Kidney capillary endothelial cell (primary cell): Measurements from ENCODE around the gene RUNDC3A.
A peak's percentile ranks its signal among the peaks of the same experiment; 100 is the strongest.
"Not testable (repeated sequence)": the region's sequence is repeated elsewhere in the genome, so short reads cannot be mapped to it uniquely, and the experiment has no call there.

ENCODE experiments used
- DNase-seq: peaks from one replicate; pipeline ENCODE4 v3.0.0-alpha.2; 2018; ENCODE audit warnings: low spot score

Gene RUNDC3A

GRCh38 chr17:44343510-44344209 lies 35.3 kb downstream of the RUNDC3A start:
- no peak for DNase-seq

DNA sequence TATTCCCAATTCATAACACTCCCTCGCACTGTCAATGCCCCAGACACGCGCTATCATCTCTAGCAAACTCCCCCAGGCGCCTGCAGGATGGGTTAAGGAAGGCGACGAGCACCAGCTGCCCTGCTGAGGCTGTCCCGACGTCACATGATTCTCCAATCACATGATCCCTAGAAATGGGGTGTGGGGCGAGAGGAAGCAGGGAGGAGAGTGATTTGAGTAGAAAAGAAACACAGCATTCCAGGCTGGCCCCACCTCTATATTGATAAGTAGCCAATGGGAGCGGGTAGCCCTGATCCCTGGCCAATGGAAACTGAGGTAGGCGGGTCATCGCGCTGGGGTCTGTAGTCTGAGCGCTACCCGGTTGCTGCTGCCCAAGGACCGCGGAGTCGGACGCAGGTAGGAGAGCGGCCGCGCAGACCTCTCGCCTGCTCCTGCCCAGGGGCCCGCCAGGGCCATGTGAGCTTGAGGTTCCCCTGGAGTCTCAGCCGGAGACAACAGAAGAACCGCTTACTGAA lies 36.6 kb downstream of the RUNDC3A start, which contains the start of gene GRN:
Gene GRN, plus strand, starts transcription at position 364 of the 515 bp plus-strand sequence. CDS start 3,863 bp downstream, outside the sequence.
- DNase-seq: peak; percentile 94

DNA sequence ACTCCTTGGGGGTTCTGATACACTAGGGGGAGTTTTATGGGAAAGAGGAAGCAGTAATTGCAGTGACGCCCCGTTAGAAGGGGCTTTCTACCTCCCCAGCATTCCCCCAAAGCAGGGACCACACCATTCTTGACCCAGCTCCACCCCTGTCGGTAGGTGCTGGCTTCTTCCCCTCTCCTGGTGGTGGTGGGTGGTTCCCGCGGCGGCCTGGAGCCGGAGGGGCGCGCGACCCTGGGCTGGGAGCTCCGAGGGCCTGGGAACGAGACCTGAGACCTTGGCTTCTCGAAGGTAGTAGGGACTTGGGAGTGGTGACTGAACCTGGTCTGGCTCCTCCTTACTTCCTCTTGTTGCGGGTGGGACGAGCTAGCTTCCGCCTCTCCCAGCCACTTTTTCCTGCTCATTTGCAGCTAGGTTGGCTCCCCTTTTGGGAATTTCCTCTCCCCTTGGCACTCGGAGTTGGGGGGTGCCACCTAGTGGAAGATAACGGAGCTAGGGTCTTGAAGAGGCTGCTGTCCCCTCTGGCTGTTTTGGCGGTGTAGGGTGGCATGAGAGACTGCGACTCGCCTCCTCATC lies 37.1 kb downstream of the RUNDC3A start:
- peak; percentile 63 for DNase-seq

DNA sequence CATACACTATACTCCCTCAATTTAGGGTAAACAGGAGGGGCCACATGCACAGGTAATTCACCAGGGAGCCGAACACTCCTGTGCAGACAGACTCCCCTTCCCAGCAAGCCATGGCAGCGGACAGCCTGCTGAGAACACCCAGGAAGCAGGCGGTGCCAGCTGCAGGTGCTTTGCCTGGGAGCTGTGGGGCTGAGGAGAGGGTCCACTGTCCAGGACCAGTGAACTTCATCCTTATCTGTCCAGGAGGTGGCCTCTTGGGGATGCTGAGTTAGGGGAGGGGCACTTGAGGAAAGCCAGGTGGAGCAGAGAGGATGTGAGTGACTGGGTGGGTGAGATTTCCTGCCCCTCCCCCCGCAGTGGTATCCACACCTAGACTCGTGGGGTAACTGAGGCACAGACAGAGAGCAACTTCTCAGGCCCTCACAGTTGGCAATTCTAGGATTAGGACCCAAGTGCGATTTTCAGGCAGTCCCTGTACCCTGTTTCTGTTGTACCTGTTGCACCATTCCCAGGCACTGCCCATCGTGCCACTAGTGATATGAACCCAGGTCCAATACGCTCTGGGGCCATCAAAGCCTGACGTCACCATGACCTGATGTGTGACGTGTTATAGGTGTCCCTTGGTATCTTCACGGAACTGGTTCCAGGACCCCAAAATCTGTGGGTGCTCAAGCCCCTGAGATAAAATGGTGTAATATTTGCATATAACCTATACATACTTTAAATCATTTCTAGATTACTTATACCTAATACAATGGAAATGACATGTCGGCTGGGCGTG lies 37.9 kb downstream of the RUNDC3A start:
- no peak for DNase-seq

DNA sequence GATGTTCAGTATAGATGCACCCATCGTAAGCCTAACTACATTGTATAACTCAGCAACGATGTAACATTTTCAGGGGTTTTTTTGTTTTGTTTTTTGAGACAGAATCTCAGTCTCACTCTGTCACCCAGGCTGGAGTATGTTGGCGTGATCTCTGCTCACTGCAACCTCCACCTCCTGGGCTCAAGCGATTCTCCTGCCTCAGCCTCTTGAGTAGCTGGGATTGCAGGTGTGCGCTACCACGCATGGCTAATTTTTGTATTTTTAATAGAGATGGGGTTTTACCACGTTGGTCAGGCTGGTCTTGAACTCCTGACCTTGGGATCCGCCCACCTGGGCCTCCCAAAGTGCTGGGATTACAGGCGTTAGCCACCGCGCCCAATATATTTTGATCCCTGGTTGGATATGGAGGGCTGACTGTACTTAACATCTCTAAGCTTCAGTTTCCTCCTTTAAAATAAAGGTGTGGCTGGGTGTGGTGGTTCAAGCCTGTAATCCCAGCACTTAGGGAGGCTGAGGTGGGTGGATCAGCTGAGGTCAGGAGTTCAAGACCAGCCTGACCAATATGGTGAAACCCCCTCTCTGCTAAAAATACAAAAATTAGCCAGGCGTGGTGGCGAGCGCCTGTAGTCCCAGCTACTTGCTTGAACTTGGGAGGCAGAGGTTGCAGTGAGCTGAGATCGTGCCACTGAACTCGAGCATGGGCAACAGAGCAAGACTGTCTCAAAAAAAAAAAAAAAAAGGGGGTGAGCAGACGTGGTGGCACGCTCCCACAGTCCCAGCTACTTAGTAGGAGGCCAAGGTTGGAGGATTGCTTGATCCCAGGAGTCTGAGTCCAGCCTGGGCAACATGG lies 39.0 kb downstream of the RUNDC3A start:
- DNase-seq: not testable (repeated sequence)

GRCh38 chr17:44348234-44348987 lies 40.0 kb downstream of the RUNDC3A start:
- no peak for DNase-seq

DNA sequence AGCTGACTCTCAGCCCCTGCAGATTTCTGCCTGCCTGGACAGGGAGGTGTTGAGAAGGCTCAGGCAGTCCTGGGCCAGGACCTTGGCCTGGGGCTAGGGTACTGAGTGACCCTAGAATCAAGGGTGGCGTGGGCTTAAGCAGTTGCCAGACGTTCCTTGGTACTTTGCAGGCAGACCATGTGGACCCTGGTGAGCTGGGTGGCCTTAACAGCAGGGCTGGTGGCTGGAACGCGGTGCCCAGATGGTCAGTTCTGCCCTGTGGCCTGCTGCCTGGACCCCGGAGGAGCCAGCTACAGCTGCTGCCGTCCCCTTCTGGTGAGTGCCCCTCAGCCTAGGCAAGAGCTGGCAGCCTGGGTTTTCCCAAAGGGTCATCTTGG lies 40.6 kb downstream of the RUNDC3A start:
- no peak for DNase-seq

DNA sequence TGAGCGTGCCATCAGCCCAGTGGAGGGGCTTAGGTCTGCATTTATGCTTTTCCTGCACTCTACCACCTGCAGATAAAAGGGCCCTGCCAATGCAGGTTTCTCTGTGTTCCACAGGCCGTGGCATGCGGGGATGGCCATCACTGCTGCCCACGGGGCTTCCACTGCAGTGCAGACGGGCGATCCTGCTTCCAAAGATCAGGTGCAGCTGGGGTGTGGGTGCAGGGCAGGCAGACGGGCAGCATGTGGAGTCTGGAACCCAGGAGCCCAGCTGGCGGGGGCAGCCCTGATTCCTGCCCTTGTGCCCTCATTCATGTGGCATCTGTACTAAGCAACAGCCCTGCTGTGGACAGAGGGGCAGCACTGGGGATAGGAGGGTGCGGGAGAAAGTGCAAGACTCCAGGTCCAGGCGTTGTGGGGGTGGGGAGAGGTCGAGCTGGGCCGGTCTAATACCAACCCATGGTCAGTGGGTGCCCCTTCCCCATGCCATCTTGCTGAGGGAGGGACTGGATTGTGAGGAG lies 41.2 kb downstream of the RUNDC3A start:
- DNase-seq: no peak

DNA sequence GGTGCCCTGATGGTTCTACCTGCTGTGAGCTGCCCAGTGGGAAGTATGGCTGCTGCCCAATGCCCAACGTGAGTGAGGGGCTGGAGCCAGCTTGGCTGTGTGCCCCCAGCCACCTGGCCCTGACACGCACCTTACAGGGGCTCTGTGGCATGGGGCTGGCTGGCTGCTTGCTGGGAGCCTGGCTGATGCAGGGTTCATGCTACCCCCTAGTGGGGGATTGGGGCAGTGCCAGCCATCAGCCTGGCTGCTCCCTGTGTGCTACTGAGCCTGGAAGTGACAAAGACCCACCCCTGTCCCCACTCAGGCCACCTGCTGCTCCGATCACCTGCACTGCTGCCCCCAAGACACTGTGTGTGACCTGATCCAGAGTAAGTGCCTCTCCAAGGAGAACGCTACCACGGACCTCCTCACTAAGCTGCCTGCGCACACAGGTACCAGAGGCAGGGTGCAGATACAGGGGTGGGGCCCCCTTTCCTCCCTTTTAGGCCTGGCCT lies 42.4 kb downstream of the RUNDC3A start:
- DNase-seq: peak; percentile 55

DNA sequence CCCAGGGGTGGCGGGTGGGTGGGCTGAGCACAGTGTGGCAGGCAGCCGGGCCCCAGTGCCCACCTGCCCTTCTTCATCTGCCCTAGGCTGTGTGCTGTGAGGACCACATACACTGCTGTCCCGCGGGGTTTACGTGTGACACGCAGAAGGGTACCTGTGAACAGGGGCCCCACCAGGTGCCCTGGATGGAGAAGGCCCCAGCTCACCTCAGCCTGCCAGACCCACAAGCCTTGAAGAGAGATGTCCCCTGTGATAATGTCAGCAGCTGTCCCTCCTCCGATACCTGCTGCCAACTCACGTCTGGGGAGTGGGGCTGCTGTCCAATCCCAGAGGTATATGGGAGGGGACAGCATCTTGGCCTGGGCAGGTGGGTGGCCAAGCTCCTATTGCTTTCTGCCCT lies 43.1 kb downstream of the RUNDC3A start:
- no peak for DNase-seq

DNA sequence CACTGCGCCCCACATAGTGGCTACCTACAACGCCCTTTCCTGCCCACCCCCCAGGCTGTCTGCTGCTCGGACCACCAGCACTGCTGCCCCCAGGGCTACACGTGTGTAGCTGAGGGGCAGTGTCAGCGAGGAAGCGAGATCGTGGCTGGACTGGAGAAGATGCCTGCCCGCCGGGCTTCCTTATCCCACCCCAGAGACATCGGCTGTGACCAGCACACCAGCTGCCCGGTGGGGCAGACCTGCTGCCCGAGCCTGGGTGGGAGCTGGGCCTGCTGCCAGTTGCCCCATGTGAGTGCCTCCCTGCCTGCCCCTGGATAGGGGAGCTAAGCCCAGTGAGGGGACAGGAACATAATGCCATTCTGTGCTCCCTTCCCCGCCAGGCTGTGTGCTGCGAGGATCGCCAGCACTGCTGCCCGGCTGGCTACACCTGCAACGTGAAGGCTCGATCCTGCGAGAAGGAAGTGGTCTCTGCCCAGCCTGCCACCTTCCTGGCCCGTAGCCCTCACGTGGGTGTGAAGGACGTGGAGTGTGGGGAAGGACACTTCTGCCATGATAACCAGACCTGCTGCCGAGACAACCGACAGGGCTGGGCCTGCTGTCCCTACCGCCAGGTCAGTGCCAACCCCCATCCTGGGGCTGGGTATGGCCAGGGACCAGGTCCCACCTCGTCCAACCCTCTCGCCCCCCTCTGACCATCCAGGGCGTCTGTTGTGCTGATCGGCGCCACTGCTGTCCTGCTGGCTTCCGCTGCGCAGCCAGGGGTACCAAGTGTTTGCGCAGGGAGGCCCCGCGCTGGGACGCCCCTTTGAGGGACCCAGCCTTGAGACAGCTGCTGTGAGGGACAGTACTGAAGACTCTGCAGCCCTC lies 43.8 kb downstream of the RUNDC3A start:
- no peak for DNase-seq

- DNase-seq: no peak
These were observed 44.6 kb downstream of the RUNDC3A start for GRCh38 chr17:44352828-44353671.

DNA sequence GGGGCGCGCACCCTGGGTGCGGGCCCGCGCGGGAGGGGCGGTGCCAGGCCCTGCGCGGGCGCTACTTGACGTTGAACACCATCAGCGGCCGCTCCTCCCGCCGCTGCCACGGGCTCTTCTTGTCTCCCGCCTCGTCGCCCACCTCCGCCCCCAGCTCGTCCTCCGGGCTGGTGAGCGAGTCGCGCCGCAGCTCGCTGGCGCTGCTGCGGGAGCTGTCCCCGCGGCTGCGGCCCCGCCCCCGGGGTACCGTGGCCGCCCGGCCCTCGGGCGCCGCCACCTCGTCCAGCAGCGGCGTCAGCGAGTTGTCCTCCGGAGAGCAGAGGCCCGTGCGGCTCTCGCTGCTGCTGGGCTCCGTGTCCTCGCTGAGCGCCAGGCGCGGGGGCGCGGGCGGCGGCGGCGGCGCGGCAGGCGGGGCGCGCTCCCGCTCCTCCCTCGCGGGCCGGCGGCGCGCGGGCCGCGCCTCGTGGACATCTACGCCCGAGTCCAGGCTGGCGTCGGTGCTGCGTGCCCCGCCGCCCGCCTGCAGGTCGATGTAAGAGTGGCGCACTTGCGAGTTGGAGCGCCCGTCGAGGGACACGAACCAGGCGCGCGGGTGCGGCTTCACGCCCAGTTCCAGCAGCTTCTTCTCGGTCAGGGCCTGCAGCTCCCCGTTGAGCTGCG lies 45.4 kb downstream of the RUNDC3A start:
- DNase-seq: no peak

DNA sequence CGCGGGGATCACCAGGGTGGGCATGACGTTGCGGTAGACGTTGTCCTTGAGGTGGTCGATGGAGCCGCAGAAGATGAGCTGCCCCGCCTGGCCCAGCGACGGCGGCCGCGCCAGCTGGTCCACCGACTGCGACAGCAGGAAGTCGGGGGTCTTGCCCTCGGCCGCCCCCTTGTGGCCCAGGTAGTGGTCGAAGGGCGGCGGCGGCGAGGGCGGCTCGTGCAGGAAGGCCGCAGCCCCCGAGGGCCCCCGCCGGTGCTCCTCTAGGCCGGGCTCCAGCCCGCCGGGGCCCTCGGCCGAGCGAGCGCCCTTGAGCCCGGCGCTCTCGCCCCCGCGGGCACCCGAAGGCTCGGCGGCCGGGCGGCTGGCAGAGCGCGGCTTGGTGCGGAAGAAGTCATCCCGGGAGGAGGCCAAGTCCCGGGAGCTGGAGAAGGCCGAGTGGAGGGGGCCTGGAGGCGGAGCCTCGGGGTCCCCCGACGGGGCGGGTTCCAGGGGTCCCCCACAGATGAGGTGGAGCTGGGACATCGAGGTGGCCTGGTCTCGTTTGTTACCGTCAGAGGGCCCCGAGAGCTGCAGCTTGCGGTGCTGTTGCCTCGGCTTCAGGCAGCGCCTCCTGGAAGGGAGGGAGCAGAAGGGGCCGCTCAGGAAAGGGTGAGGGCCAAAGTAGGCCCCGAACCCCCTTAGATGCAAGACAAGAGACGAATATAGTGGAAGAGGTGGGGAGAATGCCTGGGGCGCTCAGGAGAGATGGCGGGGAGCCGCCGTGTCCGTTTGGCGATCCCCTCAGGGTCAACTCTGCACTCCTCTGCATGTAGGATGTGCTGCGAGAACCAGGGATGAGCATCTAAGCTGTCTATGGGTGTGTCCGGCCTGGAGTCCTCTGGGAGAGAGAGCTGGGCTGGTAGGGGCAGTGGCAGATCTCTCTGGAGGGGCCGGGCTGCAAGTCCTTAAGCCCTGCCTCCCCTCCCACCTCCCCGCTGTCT lies 46.5 kb downstream of the RUNDC3A start:
- no peak for DNase-seq

DNA sequence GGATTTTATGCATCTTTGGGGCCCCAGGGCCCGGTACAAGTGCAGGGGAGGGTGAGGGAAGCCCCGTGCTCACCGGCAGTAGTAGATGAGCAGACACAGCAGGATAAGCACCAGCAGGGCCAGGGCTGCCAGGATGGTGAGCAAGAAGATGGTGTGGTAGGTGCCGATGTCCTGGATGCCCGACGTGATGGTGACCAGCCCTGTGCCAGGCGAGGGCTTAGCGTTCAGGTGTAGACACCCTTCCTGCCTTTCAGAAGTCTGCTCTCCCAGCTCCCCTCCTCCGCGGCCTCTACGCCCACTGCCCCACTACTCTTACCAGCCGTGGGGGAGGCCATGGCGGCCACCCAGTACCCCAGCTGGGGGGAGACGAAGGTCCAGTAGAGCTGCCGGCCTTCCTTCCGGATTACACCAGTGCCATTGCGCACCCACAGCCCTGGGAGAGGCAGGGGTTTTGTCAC lies 47.3 kb downstream of the RUNDC3A start:
- no peak for DNase-seq

- no peak for DNase-seq
These were observed 47.8 kb downstream of the RUNDC3A start for GRCh38 chr17:44356241-44356640.

DNA sequence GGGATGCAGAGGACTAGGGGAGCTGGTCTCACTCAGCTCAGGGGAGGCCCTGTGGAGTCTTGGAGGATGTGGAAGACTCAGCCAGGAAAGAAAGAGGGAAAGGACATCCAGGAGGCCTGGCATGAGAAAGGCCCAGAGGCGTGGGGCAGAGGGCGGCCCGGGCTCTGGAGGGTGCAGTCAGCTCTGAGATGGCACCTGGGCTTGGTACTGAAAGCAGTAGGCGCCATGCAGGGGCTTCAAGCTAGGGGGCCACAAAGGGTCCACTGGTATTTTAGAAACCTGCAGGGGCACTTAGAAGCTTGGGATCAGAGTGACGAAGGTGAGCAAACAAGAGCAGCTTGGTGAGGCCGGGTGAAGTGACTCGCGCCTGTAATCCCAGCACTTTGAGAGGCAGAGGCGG lies 49.7 kb downstream of the RUNDC3A start:
- no peak for DNase-seq
